Stimulated activated CD4-positive, alpha-beta T cell treated with anti-CD3 and anti-CD28 coated beads, Interleukin-12 subunit alpha, Interleukin-12 subunit beta, amount 100 ng/mL, for 24 hours (primary cell): Measurements from ENCODE around the gene IQGAP2.

ENCODE experiments used
- DNase-seq, 2 experiments: peaks; one replicate each; pipeline ENCODE4 v3.0.0-alpha.2; 2020; ENCODE audit warnings: low read depth in 2 of 2

Gene IQGAP2

DNA sequence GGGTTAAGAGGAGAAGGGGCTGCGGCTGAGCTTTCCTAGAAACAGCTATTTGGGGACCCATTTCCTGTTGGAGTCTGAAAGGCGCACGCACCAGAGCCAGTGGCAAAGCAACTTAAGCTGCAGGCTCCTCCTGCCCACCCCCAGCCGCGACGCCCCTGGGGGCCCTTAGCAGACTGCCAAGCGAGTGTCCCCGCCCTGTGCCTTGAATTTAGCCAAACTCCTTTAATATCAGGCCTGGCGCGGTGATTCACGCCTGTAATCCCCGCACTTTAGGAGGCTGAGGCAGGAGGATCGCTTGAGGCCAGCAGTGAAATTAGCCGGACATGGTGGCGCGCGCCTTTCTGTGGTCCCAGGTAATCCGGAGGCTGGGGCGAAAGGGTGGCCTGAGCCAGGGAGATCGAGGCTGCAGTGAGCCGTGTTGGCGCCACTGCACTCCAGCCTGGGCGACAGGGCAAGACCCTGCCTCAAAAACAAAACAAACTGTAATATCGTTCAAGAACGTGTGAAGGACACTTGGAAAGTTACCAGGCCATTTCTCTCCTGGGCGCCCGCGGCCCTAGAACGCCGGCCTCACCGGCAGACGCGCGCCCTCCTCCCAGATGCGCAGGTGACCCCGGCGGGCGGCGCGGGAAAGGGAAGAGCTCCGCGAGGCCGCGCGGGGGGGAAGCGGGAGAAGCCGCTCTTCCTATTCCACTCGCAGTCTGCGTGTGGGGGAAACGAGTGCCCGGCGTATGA lies 311.8 kb downstream of the IQGAP2 start:
- no peak for DNase-seq

DNA sequence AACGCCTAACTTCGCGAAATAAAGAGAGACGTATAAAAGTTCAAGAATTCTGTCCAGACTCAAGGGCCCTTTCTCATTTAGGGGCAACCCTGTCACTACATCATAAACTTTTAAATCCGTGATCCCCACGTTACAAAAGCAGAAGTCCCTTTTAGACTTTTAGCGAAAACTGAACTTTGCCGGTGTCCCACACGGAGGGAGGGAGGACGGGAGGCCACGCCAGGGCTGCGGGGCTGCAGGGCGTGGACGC lies 312.3 kb downstream of the IQGAP2 start:
- DNase-seq: no peak

GRCh38 chr5:76715736-76716455 lies 312.8 kb downstream of the IQGAP2 start, which contains the start of gene F2R:
F2R (plus strand) TSS chr5:76716126; CDS start chr5:76716308, 182 bp downstream.
- no peak for DNase-seq

- no peak for DNase-seq
These were observed 313.5 kb downstream of the IQGAP2 start for GRCh38 chr5:76716456-76717157.

- no peak for DNase-seq
These were observed 314.4 kb downstream of the IQGAP2 start for GRCh38 chr5:76717222-76718083.

DNA sequence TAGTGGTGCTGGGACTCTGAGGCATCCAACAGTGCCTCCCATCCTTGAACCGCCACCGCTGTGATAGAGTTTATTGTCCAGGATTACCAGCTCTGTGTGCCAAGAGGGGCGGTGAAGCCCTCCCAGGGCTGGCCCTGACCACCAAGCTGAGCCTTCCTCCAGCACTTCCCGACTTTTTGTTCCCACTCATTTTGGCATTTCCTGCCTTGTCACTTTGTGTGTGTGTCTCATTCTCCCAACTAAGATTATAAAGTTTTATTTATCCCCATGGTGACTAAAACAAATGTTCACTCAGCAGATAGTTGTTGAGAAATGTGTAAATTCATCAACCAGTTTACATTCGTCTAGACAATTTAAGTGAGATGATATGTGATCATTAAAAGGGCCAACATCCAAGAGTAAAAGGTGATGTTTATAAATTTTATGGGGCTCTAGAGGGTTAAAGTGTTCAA lies 315.3 kb downstream of the IQGAP2 start:
- DNase-seq: no peak

DNA sequence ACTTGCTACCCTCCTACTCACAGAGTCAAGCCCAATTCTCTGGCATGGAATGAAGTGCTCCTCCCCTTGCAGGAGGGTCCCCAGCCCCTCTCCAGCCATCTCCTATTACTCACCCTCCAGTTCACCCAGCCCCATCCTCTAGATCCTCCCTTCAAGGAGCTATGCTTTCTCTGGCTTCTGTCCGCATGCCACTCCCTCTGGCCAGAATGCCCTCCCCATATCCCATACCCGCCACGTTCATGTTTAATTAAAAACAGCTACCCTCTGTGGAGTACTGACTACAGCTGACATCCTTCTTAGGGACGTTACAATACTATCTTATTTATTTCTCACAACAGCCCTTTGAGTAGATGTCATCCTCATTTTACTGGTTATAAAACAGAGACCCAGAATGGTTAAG lies 315.8 kb downstream of the IQGAP2 start:
- DNase-seq: no peak

- no peak for DNase-seq
These were observed 318.0 kb downstream of the IQGAP2 start for GRCh38 chr5:76720988-76721569.

DNA sequence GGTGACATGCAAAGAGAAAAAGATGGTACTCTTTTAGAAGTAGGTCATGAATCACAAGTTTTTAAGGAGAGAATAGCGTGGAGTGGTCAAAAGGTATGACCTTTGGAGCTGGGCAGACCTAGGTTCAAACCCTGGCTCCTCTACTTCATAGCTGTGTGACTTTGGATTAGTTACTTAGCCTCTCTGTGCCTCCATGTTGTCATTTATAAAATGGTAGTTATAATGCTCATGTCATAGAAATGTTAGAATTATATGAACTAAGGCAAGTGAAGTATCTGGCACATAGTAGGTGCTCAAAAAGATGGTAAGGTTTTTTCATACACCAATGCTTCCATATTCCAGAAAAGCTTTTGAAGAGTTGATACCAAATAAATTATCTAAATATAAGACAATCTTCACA lies 320.2 kb downstream of the IQGAP2 start:
- DNase-seq: no peak

- no peak for DNase-seq
These were observed 320.8 kb downstream of the IQGAP2 start for GRCh38 chr5:76723906-76724305.

DNA sequence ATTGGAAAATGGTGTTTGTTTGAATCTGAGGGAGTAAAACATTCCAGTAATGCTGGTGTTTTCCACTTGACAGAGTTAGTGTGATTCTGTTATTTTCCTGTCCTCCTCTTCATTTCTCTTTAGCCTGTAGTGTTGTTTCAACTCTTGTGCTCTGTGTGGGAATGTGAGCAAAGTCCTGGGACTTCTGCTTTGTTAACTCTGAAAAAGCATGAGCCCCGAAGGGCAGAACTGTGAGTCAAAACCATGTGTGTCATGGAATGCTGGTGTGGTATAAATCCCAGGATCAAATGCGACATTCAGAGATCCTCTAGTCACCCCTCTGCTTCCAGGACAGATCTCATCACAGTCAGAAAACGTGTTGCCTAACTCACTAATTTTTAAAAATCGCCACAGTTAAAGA lies 321.8 kb downstream of the IQGAP2 start:
- no peak for DNase-seq

DNA sequence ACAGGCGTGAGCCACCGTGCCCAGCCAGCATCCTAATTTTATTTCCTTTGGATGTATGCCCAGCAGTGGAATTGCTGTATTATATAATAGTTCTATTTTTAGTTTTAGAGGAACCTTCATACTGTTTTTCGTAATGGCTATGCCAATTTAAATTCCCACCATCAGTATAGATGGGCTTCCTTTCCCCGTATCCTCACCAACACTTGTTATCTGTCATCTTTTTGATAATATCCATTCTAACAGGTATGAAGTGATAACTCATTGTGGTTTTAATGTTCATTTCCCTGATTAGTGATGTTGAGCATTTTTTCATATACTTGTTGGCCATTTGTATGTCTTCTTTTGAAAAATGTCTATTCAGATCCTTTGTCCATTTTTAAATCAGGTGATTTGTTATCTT lies 325.9 kb downstream of the IQGAP2 start:
- DNase-seq: no peak

GRCh38 chr5:76729373-76730290 lies 326.5 kb downstream of the IQGAP2 start:
- DNase-seq: no peak

DNA sequence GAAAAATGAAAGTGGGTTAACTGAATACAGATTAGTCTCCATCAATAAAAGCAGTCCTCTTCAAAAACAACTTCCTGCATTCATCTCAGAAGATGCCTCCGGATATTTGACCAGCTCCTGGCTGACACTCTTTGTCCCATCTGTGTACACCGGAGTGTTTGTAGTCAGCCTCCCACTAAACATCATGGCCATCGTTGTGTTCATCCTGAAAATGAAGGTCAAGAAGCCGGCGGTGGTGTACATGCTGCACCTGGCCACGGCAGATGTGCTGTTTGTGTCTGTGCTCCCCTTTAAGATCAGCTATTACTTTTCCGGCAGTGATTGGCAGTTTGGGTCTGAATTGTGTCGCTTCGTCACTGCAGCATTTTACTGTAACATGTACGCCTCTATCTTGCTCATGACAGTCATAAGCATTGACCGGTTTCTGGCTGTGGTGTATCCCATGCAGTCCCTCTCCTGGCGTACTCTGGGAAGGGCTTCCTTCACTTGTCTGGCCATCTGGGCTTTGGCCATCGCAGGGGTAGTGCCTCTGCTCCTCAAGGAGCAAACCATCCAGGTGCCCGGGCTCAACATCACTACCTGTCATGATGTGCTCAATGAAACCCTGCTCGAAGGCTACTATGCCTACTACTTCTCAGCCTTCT lies 329.4 kb downstream of the IQGAP2 start:
- DNase-seq: no peak

DNA sequence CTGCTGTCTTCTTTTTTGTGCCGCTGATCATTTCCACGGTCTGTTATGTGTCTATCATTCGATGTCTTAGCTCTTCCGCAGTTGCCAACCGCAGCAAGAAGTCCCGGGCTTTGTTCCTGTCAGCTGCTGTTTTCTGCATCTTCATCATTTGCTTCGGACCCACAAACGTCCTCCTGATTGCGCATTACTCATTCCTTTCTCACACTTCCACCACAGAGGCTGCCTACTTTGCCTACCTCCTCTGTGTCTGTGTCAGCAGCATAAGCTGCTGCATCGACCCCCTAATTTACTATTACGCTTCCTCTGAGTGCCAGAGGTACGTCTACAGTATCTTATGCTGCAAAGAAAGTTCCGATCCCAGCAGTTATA lies 329.9 kb downstream of the IQGAP2 start:
- DNase-seq: no peak

- DNase-seq: no peak
These were observed 332.9 kb downstream of the IQGAP2 start for GRCh38 chr5:76735762-76736545.

DNA sequence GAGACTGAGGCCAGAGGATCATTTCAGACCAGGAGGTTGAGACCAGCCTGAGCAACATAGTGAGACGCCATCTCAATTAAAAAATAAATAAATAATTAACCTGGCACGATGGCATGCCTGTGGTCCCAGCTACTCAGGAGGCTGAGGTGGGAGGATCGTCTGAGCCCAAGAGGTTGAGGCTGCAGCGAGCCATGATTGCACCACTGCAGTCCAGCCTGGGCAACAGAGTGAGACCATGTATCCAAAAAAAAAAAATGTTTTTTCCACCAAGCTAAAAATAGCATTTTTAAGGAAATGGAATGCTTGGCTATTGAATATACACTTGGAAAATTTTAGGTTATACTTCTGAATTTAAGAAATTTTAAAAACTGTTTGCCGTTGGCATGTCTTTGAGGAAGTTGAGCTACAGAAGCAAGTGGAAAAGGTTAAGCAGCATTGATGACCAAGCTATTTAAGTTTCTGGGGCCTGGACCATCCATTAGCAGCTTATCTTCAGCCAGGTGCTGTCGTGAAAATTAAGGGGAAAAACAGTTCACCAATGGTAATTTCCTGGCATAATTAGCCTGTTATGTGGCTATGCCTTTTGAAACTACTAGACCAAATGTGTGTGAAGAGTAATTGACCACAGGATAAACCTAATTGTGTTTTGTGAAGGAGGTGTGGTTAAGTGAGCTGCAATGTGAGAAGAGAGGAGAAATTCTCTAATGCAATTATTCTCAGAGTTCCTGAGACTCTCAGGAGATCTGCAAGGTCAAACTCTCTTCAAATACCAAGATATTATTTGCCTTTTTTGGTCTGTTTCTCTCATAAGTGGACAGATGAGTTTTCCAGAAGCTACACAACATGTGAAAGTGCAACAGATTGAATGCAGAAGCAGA lies 333.8 kb downstream of the IQGAP2 start:
- DNase-seq: no peak

GRCh38 chr5:76737846-76738245 lies 334.8 kb downstream of the IQGAP2 start:
- DNase-seq: no peak
